H9 (cell line): ENCODE results near the gene RRP12. TPM values are rescaled to one million over a fixed set of nuclear protein-coding genes. Genes with fewer than 3 reads are reported as not detected.

ENCODE experiments used
- DNase-seq: peaks from one replicate; pipeline ENCODE4 v3.0.0-alpha.2; 2017
- H2AFZ ChIP-seq: one replicate; pipeline ENCODE4 v1.6.1; 2013; ENCODE audit warnings: mild to moderate bottlenecking, low read length, control low read depth, moderate library complexity
- H2AK5ac ChIP-seq: 2 replicates; pipeline ENCODE4 v1.6.1; 2013; ENCODE audit warnings: low read length, control low read depth, mixed read lengths; ENCODE audit not compliant: insufficient read length
- H2BK120ac ChIP-seq: one replicate; pipeline ENCODE4 v1.6.1; 2013; ENCODE audit warnings: low read depth, mild to moderate bottlenecking, low read length, control low read depth, inconsistent platforms; ENCODE audit not compliant: poor library complexity, severe bottlenecking
- H2BK12ac ChIP-seq: 2 replicates; pipeline ENCODE4 v1.6.1; 2013; ENCODE audit warnings: low read length, control low read depth, mixed read lengths, low read depth; ENCODE audit not compliant: insufficient read length
- H2BK15ac ChIP-seq: 2 replicates; pipeline ENCODE4 v1.6.1; 2013; ENCODE audit warnings: low read depth, low read length, control low read depth
- H2BK20ac ChIP-seq: one replicate; pipeline ENCODE4 v1.6.1; 2013; ENCODE audit warnings: low read depth, mild to moderate bottlenecking, low read length, control low read depth, inconsistent platforms; ENCODE audit not compliant: poor library complexity, severe bottlenecking
- H2BK5ac ChIP-seq: 2 replicates; pipeline ENCODE4 v1.6.1; 2013; ENCODE audit warnings: low read length, control low read depth, mixed read lengths; ENCODE audit not compliant: insufficient read length
- H3K14ac ChIP-seq: 2 replicates; pipeline ENCODE4 v1.6.1; 2013; ENCODE audit warnings: low read length, control low read depth; ENCODE audit not compliant: insufficient read depth
- H3K18ac ChIP-seq: 2 replicates; pipeline ENCODE4 v1.6.1; 2013; ENCODE audit warnings: low read depth, mild to moderate bottlenecking, mixed read lengths, low read length, control low read depth; ENCODE audit not compliant: insufficient read length
- H3K23ac ChIP-seq: 2 replicates; pipeline ENCODE4 v1.6.1; 2013; ENCODE audit warnings: low read length, control low read depth, mixed read lengths, low read depth; ENCODE audit not compliant: insufficient read length
- H3K23me2 ChIP-seq: 2 replicates; pipeline ENCODE4 v1.6.1; 2013; ENCODE audit warnings: low read depth, mild to moderate bottlenecking, mixed read lengths, low read length, control low read depth; ENCODE audit not compliant: insufficient read length, poor library complexity, severe bottlenecking
- H3K27ac ChIP-seq: 2 replicates; pipeline ENCODE4 v1.5.1; 2013; ENCODE audit warnings: low read length, control low read depth, mixed read lengths, low read depth; ENCODE audit not compliant: insufficient read length
- H3K27me3 ChIP-seq: 2 replicates; pipeline ENCODE4 v1.6.1; 2013; ENCODE audit warnings: low read length, control low read depth, inconsistent platforms; ENCODE audit not compliant: insufficient read depth
- H3K4ac ChIP-seq: 2 replicates; pipeline ENCODE4 v1.6.1; 2013; ENCODE audit warnings: low read depth, mild to moderate bottlenecking, control low read depth, inconsistent platforms, low read length, moderate library complexity
- H3K4me1 ChIP-seq: 2 replicates; pipeline ENCODE4 v1.6.1; 2013; ENCODE audit warnings: low read length, control low read depth, inconsistent platforms; ENCODE audit not compliant: insufficient read depth
- H3K4me2 ChIP-seq: 2 replicates; pipeline ENCODE4 v1.6.1; 2013; ENCODE audit warnings: low read length, control low read depth, mixed read lengths; ENCODE audit not compliant: insufficient read length, insufficient read depth
- H3K56ac ChIP-seq: 2 replicates; pipeline ENCODE4 v1.6.1; 2013; ENCODE audit warnings: low read depth, mild to moderate bottlenecking, mixed read lengths, low read length, control low read depth; ENCODE audit not compliant: insufficient read length
- H3K79me1 ChIP-seq: 2 replicates; pipeline ENCODE4 v1.6.1; 2013; ENCODE audit warnings: low read depth, mild to moderate bottlenecking, moderate library complexity, low read length, control low read depth, inconsistent platforms; ENCODE audit not compliant: insufficient read depth, poor library complexity, severe bottlenecking
- H3K79me2 ChIP-seq: 2 replicates; pipeline ENCODE4 v1.6.1; 2013; ENCODE audit warnings: low read length, control low read depth, inconsistent platforms; ENCODE audit not compliant: insufficient read depth
- H3K9ac ChIP-seq: 2 replicates; pipeline ENCODE4 v1.6.1; 2013; ENCODE audit warnings: low read length, control low read depth, mixed read lengths; ENCODE audit not compliant: insufficient read length; ENCODE audit errors: extremely low read depth
- H3K9me3 ChIP-seq: one replicate; pipeline ENCODE4 v1.6.1; 2013; ENCODE audit warnings: low read depth, low read length, inconsistent platforms; ENCODE audit not compliant: control insufficient read depth
- H3T11ph ChIP-seq: one replicate; pipeline ENCODE4 v1.6.1; 2013; ENCODE audit warnings: mild to moderate bottlenecking, low read length, control low read depth, inconsistent platforms
- H4K20me1 ChIP-seq: one replicate; pipeline ENCODE4 v1.6.1; 2013; ENCODE audit not compliant: control insufficient read depth, insufficient read length, insufficient read depth
- H4K5ac ChIP-seq: 2 replicates; pipeline ENCODE4 v1.6.1; 2013; ENCODE audit warnings: low read depth, mild to moderate bottlenecking, mixed read lengths, low read length, control low read depth; ENCODE audit not compliant: insufficient read length
- H4K8ac ChIP-seq: replicated peaks from 2 replicates; pipeline ENCODE4 v1.6.1; 2013; ENCODE audit warnings: low read length, control low read depth, mixed read lengths, low read depth; ENCODE audit not compliant: insufficient read length
- H4K91ac ChIP-seq: 2 replicates; pipeline ENCODE4 v1.6.1; 2013; ENCODE audit warnings: low read depth, mild to moderate bottlenecking, moderate library complexity, mixed read lengths, low read length, control low read depth; ENCODE audit not compliant: insufficient read length
- H3K27ac Mint-ChIP-seq, 3 experiments: 2 replicates in 2 of 3; 3 replicates in 1 of 3; pipeline ENCODE4 v1.8.0; 2020 to 2021; ENCODE audit warnings: mixed read lengths in 3 of 3, mild to moderate bottlenecking in 1 of 3, moderate library complexity in 1 of 3
- H3K27me3 Mint-ChIP-seq: 2 replicates; pipeline ENCODE4 v1.8.0; 2021; ENCODE audit warnings: low read depth, mild to moderate bottlenecking, moderate library complexity, mixed read lengths
- H3K36me3 Mint-ChIP-seq, 3 experiments: 2 replicates in 2 of 3; 3 replicates in 1 of 3; pipeline ENCODE4 v1.8.0; 2020 to 2021; ENCODE audit warnings: low read depth in 3 of 3, mixed read lengths in 3 of 3; ENCODE audit not compliant: insufficient read depth in 1 of 3
- H3K4me1 Mint-ChIP-seq, 2 experiments: 2 replicates each; pipeline ENCODE4 v1.8.0; 2020; ENCODE audit warnings: mixed read lengths in 2 of 2
- H3K4me3 Mint-ChIP-seq, 2 experiments: 2 replicates in 1 of 2; 3 replicates in 1 of 2; pipeline ENCODE4 v1.8.0; 2020 to 2021; ENCODE audit warnings: mild to moderate bottlenecking in 2 of 2, mixed read lengths in 2 of 2, moderate library complexity in 1 of 2
- H3K9me3 Mint-ChIP-seq, 2 experiments: 2 replicates in 1 of 2; 3 replicates in 1 of 2; pipeline ENCODE4 v1.8.0; 2020; ENCODE audit warnings: mild to moderate bottlenecking in 2 of 2, mixed read lengths in 2 of 2, moderate library complexity in 1 of 2
- CTCF ChIP-seq: fragments of 200-600 bp; sonication (generic); conservative IDR thresholded peaks from 3 replicates; pipeline ENCODE4 v1.8.0; 2021; ENCODE audit warnings: antibody characterized with exemption, mild to moderate bottlenecking
- WGBS: extraction: QIAGEN DNeasy Blood & Tissue Kit; methylation state at CpG from one replicate; pipeline ENCODE4 v1.1.7; 2013; ENCODE audit warnings: missing lambda C conversion rate, low lambda C conversion rate, mixed read lengths; ENCODE audit not compliant: insufficient read length; ENCODE audit errors: extremely low coverage; 5-methylcytosine and 5-hydroxymethylcytosine counted together
- total RNA-seq: library from RNA; stranded (reverse); gene quantifications from 2 replicates; pipeline ENCODE4 v1.2.1, GENCODE V29; 2021

RRP12 gene
- total RNA-seq, 1 experiment from 2014 or later: 71.6 TPM

GRCh38 chr10:97353945-97354344 lies 47.2 kb downstream of the RRP12 start:
- DNase-seq: no peak
- H4K20me1 ChIP-seq: no peaks in the 10 kb centered on the region
- no peak overlapping the region for H4K91ac ChIP-seq
- no peaks in the 10 kb centered on the region; the same call in 1 of the 2 replicates for H3K27me3 ChIP-seq
- H2BK12ac ChIP-seq: no peak overlapping the region
- Mint-ChIP-seq H3K4me1 (peaks cover 14 to 17% of the 10 kb centered on the region in 2 experiments), H3K27me3 (no peaks in the 10 kb centered on the region; the same call in 1 of the 2 replicates), H3K9me3 (no peaks in the 10 kb centered on the region), H3K36me3 (peaks cover 9 to 67% (median 26%) of the 10 kb centered on the region in 3 experiments; a peak in 6 of 7 replicates), H3K27ac (peak overlapping the region in 1 of 3 experiments; percentile 61; a peak in 2 of 7 replicates), H3K4me3 (no peak overlapping the region)
- no peak overlapping the region for H3K4me2 ChIP-seq
- no peak overlapping the region for H2BK20ac ChIP-seq
- H3K9ac ChIP-seq: no peak overlapping the region
- no CpG with 5 or more reads among the region's 4 CpGs for WGBS
- H3K56ac ChIP-seq: no peak overlapping the region
- H4K5ac ChIP-seq: no peak overlapping the region
- H3K4ac ChIP-seq: no peak overlapping the region
- no peak overlapping the region for H2BK120ac ChIP-seq
- no peaks in the 10 kb centered on the region for H3K79me1 ChIP-seq
- TF ChIP-seq CTCF: no peak
- no peak overlapping the region for H2AFZ ChIP-seq
- H2AK5ac ChIP-seq: no peak overlapping the region
- no peak overlapping the region for H3K18ac ChIP-seq
- no peak overlapping the region for H3K23ac ChIP-seq
- H3K14ac ChIP-seq: no peak overlapping the region
- no peak overlapping the region for H2BK15ac ChIP-seq
- H4K8ac ChIP-seq: no peak overlapping the region
- H3K4me1 ChIP-seq: no peaks in the 10 kb centered on the region
- no peak overlapping the region for H3K27ac ChIP-seq
- no peaks in the 10 kb centered on the region for H3K23me2 ChIP-seq
- no peaks in the 10 kb centered on the region for H3K9me3 ChIP-seq
- no peaks in the 10 kb centered on the region for H3K79me2 ChIP-seq
- no peak overlapping the region for H2BK5ac ChIP-seq
- H3T11ph ChIP-seq: no peak overlapping the region
